D721Med (cell line): ENCODE measurements around the gene FAM83G.

ENCODE experiments used
- DNase-seq: peaks from one replicate; pipeline ENCODE4 v3.0.0; 2011; ENCODE audit warnings: low spot score; ENCODE audit not compliant: insufficient read length
- FAIRE-seq: peaks from 2 replicates; lab custom pipeline; 2011; peaks lifted over from hg19 to GRCh38; lab: Jason Lieb, UNC
- CTCF ChIP-seq: IDR thresholded peaks from 2 replicates; pipeline ENCODE4 v1.5.1; 2012; ENCODE audit warnings: mild to moderate bottlenecking, control low read depth; ENCODE audit not compliant: insufficient read depth; ENCODE audit errors: missing control alignments

FAM83G gene

GRCh38 chr17:19012171-19013080 is 7.9 kb upstream of the FAM83G start:
- FAIRE-seq (no peak), DNase-seq (no peak)
- no peak for TF ChIP-seq CTCF

- no peak for TF ChIP-seq CTCF
- FAIRE-seq (no peak), DNase-seq (no peak)
Measured at GRCh38 chr17:19011581-19011980, 7.0 kb upstream of the FAM83G start.

GRCh38 chr17:19010729-19011505 is 6.4 kb upstream of the FAM83G start:
- no peak for TF ChIP-seq CTCF
- no peak for DNase-seq
- FAIRE-seq: no peak

- FAIRE-seq: no peak
- TF ChIP-seq CTCF: no peak
- no peak for DNase-seq
Measured at GRCh38 chr17:19009970-19010369, 5.4 kb upstream of the FAM83G start.

- TF ChIP-seq CTCF: no peak
- DNase-seq (no peak), FAIRE-seq (no peak)
Measured at GRCh38 chr17:19006698-19007097, 2.1 kb upstream of the FAM83G start.

GRCh38 chr17:19005789-19006430 is 1.3 kb upstream of the FAM83G start:
- FAIRE-seq (no peak), DNase-seq (no peak)
- TF ChIP-seq CTCF: no peak
